HG03520 (cell line): ENCODE measurements around the gene TAF3.
A peak's percentile ranks its signal among the peaks of the same experiment; 100 is the strongest.

Experiments
- ATAC-seq: cut with Tn5 transposase; IDR thresholded peaks from one replicate; pipeline ENCODE4 v1.9.1; 2021; ENCODE audit warnings: mild to moderate bottlenecking, moderate library complexity; ENCODE audit not compliant: unreplicated experiment

The TAF3 gene

GRCh38 chr10:7965457-7965856 lies 147.2 kb downstream of the TAF3 start:
- no peak for ATAC-seq

GRCh38 chr10:7967035-7967434 lies 148.7 kb downstream of the TAF3 start:
- no peak for ATAC-seq

GRCh38 chr10:7968510-7969112 lies 150.3 kb downstream of the TAF3 start:
- no peak for ATAC-seq

- no peak for ATAC-seq
Measured at GRCh38 chr10:7969623-7970022, 151.3 kb downstream of the TAF3 start.

- no peak for ATAC-seq
Measured at GRCh38 chr10:7971949-7972348, 153.6 kb downstream of the TAF3 start.

GRCh38 chr10:7972367-7972766 lies 154.1 kb downstream of the TAF3 start:
- no peak for ATAC-seq

GRCh38 chr10:7980196-7980595 lies 161.9 kb downstream of the TAF3 start:
- ATAC-seq, result no peak

GRCh38 chr10:7982727-7983126 lies 164.4 kb downstream of the TAF3 start:
- ATAC-seq, result no peak

GRCh38 chr10:7984325-7984724 lies 166.0 kb downstream of the TAF3 start:
- no peak for ATAC-seq

- no peak for ATAC-seq
Measured at GRCh38 chr10:7984896-7985295, 166.6 kb downstream of the TAF3 start.

- ATAC-seq, result no peak
Measured at GRCh38 chr10:7986851-7987250, 168.5 kb downstream of the TAF3 start.

- ATAC-seq, result no peak
Measured at GRCh38 chr10:7988989-7989388, 170.7 kb downstream of the TAF3 start.

- no peak for ATAC-seq
Measured at GRCh38 chr10:7998831-7999230, 180.5 kb downstream of the TAF3 start.

GRCh38 chr10:8004469-8005000 lies 186.2 kb downstream of the TAF3 start:
- ATAC-seq, result no peak

- peak; percentile 69 for ATAC-seq
Measured at GRCh38 chr10:8006274-8006999, 188.1 kb downstream of the TAF3 start.

- no peak for ATAC-seq
Measured at GRCh38 chr10:8009031-8009430, 190.7 kb downstream of the TAF3 start.

- no peak for ATAC-seq
Measured at GRCh38 chr10:8013006-8013405, 194.7 kb downstream of the TAF3 start.

GRCh38 chr10:8013619-8014018 lies 195.3 kb downstream of the TAF3 start:
- no peak for ATAC-seq

- no peak for ATAC-seq
Measured at GRCh38 chr10:8014649-8015048, 196.3 kb downstream of the TAF3 start.

GRCh38 chr10:8017277-8017676 lies 199.0 kb downstream of the TAF3 start:
- ATAC-seq, result no peak

GRCh38 chr10:8023321-8023720 lies 205.0 kb downstream of the TAF3 start:
- ATAC-seq, result no peak

GRCh38 chr10:8023851-8024250 lies 205.5 kb downstream of the TAF3 start:
- ATAC-seq, result no peak
